DMS79 (cell line): ENCODE measurements around the gene ATG16L2.
"Not testable (repeated sequence)": the region's sequence is repeated elsewhere in the genome, so short reads cannot be mapped to it uniquely, and the experiment has no call there.

Source experiments
- DNase-seq: peaks from one replicate; lab custom pipeline; 2025; lab: John Stamatoyannopoulos, UW

ATG16L2 gene

DNA sequence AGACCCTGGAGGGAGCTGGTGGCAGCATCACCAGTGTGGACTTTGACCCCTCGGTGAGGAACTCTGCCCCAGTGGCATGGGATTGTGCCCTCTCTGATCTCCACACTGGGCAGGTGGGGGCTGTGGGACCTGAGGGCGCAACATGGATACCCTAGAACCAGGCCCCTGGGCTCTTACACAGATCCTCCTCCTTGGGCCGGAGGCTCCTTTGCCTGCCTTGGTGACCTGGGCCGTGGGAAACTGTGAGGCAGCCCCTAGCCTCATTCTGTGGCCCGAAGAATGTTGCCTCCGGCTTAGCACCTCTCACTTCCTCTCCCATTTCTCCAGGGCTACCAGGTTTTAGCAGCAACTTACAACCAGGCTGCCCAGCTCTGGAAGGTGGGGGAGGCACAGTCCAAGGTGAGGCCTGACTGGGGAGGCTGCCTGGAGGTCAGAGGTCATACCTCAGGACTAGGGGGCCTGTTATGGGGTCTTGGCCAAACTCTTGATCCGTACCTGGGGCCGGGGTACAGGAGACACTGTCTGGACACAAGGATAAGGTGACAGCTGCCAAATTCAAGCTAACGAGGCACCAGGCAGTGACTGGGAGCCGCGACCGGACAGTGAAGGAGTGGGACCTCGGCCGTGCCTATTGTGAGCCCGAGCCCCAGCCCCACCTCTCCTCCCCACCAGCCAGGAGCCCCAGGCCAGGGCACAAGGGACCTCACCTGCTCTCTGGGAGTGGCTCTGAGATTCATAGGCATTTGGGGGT is 12.2 kb downstream of the ATG16L2 start:
- DNase-seq, result no peak

DNA sequence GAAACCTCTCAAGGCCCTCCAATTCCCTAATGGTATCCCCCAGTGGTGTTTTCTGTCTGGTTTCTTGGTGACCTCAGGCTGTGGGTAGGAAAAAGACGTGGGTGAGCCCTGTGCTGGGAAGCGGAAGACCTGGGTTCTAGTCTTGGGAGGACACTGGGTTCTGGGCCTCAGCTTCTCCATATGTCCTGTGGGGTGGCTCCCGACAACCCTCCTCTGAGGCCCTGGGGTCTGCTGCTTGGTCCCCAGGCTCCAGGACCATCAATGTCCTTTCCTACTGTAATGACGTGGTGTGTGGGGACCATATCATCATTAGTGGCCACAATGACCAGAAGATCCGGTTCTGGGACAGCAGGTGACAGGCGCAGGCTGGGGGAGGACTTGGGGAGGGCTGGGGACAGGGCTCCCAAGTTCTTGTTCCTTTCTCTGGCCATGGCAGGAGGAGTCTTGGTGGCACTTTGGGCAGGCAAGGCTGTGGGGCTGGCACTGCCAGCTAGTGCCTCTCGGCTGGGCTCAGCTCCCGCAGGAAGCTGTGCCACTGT is 12.8 kb downstream of the ATG16L2 start:
- no peak for DNase-seq

DNA sequence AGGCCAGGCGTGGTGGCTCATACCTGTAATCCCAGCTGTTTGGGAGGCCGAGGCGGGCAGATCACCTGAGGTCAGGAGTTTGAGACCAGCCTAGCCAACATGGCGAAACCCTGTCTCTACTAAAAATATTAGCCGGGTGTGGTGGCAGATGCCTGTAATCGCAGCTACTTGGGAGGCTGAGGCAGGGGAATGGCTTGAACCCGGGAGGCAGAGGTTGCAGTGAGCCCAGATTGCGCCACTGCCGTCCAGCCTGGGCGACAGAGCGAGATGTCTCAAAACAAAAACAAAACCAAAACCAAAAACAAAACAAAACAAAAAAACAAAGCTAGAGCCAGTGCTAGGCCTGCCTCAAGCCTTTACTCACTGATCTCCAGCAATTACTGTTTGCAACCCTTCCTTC is 13.4 kb downstream of the ATG16L2 start:
- not testable (repeated sequence) for DNase-seq

DNA sequence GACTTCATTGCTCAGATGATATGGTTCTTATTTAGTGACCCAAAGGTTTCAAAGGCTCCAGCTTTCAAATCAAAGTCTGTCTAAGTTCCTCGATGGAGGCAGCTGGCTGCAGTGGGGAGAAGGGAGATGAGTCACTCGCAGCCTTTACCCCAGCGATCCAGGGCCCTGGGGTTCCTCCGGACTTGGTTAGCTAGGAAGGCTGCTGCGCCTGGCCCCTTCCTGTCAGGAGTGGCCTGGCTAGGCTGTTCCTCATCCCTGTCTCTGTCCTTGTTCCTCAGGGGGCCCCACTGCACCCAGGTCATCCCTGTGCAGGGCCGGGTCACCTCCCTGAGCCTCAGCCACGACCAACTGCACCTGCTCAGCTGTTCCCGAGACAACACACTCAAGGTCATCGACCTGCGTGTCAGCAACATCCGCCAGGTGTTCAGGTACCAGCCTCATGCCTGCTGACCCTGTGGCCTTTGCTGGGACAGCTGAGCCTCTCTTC is 13.9 kb downstream of the ATG16L2 start:
- DNase-seq, result no peak

DNA sequence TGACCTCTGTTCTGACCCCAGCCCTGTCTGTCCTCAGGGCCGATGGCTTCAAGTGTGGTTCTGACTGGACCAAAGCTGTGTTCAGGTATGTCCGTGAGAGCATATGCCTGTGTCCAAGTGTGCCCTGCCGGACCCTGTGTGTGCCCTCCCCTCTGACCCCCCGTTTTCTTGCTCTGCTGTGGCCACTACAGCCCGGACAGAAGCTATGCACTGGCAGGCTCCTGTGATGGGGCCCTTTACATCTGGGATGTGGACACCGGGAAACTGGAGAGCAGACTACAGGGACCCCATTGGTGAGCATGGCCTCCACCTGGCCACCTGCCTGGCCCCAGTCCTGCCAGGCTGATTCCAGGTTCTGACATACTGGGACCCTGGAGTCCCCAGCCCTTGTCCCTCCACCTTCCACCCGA is 14.5 kb downstream of the ATG16L2 start:
- DNase-seq, result no peak

DNA sequence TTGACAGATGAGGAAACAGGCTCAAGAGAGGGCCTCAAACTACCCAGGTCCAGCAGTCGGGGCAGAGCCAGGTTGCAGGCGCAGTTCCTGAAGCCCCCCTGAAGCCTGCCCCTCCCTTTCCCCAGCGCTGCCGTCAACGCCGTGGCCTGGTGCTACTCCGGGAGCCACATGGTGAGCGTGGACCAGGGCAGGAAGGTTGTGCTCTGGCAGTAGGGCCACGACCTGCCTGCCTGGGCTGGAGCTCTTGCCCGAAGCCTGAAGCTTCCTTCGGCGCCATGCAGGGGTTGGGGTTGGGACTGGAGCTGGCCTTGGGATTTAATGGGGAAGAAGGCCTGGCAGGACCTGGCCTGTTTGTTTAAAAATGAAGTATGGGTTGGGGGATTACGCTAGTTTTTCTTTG is 15.0 kb downstream of the ATG16L2 start:
- no peak for DNase-seq

DNA sequence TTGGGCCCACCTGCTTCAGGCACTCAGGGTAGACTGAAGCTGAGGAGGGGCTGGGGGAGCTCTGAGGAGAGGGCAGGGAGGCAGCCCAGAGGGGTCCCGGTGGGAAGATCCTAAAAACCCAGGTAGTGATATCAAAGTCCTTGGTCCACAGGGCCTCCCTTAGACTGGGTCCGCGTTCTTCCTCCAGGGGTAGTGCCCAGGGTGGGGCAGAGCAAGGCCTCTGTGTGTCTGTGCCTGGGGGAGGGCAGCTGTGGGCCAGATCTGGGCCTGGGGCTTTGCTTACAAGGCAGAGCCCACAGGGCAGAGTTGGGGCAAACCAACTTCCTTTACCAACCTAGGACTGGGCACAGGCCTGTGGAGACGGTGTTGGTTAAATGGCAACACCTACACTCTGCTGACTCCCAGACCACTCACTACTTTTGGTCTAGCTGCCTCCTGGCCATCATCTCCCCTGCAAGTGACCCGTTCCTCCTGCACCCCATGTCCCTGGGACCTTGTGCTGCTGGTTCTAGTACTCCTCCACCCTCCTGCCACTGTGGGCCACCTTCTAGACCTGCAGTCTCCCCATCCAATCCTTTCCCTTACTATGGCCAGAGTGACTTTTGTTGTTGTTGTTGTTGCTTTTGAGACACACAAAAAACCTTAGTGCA is 15.8 kb downstream of the ATG16L2 start:
- no peak for DNase-seq

DNA sequence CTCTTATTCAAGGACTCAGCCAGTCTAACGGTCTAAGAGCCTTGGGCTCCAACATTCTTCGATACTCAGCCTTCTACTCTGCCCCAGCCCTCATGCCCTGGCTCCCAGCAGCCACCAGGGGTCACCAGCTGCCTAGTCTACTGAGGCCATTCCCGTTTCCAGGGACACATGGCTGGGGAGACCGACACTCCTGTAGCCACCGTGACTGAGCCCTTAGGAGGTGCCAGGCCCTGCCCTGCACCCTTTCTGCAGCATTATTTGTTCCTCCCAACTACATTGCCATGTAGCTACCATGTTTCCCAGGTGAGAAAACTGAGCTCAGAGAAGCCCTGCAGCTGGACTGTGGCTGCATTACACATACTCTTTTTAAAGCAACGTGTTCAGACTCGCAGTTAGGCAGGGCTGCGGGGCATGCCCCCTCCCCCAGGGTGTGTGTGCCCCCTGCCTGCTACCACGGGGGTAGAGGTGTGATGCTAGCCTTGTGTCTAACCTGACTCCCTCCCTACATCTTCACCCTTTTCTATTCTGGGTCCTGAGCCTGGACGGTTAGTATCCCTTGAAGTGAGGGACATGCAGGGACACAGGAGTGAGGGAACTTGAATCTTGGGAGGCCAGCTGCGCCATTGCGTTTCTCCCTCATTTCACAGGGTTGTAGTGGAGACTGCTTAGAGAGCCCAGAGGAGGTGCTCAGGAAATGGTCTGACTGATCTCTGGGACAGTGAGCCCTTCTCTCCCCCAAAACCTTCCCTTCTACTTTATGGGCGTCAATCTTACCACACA is 17.5 kb downstream of the ATG16L2 start:
- peak; percentile 69 for DNase-seq

DNA sequence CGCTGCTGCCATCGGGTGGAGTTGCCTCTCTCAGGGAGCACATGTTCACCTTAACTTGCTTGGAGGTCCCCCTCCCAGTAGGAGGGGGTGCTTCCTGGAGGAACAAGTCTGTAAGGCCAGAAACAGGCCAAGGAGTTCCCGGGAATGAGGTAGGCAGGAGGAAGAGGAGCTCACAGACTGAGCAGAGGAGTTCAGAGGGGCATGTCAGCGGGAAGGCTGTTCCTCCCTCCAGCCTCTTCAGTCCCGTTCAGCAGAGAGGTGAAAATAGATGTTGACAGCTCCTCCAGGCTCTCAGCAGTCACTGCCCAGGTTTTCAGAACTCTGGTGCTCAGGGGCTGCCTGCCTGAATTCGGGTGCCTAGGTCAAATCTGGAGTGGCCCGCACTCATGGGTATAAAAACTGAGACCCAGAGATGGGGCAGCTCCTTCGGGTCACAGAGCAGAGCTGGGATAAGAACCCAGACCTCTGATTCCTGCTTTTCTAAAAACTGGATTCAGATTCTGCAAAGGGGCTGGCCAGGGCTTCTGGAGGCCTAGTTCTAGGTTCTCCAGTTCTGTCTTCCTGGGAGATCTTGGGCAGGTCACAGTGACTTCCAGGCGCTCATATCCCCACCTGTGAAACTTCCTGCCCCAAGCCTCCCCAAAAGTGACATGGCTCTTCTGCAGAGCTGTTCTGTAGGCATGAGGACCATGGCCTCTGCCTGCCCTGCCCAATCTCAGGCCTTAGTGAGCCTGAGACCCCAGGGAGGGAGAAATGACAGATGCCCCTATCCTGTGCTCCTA is 18.3 kb downstream of the ATG16L2 start:
- no peak for DNase-seq

DNA sequence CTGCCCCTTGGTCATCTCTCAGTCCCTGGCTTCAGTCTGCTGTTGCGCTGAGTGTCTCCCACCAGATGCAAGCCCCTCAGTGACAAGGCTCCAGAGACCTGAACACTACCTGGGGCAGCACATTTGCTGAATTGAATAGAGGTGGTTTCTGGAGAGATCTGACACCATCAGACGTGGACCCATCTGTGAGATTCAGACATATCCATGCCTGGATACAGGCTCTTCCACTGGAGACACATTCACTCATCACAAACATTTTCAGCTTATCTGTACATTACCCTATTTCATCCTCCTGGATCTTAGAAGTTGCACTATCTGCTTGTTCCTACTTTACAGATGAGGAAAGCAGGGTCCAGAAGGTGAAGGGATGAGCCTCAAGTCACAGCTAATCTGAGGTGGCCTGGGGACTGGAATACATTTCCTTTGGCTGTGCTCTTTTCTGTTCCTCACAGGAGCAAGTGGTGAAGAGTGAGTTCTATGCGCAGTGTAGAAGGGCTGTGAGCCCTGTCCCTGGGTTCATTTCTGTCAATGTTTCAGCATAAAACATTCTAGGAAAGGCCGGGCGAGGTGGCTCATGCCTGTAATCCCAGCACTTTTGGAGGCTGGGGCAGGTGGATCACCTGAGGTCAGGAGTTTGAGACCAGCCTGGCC is 19.0 kb downstream of the ATG16L2 start:
- no peak for DNase-seq

DNA sequence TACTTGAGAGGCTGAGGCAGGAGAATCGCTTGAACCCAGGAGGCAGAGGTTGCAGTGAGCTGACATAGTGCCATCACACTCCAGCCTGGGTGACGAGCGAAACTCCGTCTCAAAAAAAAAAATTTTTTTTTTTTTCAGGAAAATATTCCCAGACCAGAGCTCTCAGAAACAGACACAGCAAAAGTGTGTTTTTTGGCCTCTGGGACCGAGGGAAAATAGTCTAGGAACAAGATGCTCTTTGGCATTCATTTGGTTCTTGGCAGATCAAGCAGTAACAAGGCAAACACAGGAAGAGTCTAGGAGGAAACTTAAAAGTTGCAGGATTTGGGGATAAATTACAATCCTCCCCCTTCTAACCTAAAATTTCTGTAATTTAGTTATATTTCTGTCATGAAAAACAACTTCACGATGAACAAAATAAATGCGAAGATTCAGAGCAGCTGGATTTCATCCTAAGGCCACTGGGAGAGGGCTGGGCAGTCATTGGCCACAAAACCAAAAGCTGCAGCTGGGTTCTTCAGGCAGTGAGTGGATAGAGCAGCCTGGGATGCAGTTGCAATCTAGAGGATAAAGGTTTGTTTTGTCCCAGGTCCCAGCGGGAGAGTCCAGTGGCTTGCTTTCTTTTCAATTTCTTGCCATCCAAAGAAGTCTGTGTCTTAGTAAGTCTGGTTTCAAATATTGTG is 19.7 kb downstream of the ATG16L2 start:
- no peak for DNase-seq

DNA sequence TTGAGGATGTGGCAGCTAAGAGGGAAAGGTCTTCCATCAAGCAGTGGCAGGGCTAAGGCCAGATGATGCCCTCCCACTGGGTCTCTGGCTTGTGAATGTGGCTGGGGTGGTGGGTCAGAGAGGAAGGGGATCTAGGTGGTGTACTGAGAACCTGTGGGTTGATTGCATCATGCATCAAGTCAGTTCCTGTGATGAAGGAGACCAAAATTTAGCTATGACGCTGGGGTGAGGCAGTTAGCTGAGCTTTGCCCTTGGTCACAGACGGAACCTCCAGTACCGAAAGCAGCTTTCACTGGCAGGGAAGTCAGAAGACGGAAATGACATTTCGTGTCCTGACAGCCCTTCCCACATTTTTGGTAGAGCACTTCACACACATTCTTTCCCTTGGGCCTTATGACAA is 20.7 kb downstream of the ATG16L2 start:
- no peak for DNase-seq

DNA sequence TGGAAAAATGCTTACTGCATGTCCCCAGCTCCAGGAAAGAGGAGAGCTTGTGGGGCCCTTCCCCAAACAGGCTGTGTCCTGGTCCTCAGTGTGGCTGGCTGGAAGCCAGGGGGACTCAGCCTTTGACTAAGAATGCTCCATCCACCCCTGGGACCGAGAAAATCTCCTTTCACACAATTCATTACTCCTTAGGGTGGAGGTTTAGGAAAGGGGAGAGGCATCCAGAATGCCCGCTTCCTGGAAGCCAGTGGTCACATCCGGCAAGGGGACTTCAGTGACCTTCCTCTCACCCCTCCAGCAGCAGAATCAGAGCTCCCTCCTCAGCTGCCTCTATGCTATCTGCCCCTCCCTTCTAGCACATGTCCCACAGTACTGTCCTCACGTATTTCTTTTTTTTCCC is 21.9 kb downstream of the ATG16L2 start:
- DNase-seq, result no peak

DNA sequence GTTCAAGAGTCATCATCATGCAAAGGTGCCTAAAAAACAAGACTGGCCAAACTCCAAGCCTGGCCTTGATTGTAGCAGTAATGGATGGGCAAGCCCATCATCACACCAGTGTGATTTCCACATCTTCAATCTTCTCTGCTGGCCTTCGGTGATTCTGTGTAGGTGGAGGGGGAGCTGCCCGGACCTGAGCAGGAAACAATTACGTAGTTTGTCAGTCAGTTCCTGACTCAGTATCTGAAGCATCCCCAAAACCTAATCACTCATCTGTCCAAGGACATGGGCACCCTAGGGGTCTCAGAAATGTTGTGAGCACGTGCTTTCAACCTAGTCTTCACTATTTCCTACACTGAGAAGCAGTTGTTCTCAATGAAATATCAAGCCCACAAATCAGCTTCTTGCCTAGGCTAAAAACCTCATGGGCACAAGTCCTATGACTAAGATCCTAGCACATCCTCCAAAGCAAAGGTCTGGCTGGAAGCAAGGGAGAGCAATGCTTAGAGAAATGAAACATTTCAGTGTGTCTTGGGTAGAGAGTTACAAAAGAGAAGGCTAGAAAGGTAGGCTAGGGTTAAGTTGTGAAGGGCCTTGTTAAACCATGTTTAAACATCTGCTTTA is 24.6 kb downstream of the ATG16L2 start:
- no peak for DNase-seq

DNA sequence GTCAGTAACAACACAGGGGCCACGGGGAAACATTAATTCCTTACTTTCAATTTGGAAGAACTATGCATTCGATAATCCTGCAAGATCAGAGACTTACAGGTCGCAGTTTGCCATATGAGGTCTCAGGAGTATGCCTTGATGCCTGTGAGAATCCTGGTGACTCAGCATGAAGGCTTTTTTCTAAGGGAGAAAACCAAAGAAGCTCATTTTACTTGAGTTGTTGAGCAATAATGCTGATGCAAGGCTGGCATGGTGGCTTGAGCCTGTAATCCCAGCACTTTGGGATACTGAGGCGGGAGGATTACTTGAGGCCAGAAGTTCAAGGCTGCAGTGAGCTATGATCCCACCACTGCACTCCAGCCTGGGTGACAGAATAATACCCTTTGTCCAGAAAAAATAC is 26.6 kb downstream of the ATG16L2 start:
- no peak for DNase-seq

DNA sequence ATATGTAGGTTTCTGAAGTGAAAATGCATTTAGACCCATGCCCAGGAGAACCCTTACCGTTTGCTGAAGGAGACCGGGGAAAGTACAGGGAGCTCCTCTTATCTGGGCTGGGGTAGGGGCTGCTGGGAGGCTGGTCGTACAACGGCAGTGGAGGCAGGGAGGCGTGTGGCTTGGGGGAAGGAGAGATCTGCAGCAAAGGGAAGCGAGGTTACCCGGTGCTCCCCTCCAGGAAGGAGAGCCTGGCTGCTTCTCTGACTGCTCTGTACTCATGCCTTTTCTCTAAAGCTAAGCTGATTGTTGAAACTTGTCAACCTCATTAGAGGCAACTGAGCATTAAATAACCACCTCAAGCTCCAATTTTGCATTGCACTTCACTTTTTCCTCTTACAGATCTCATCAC is 27.2 kb downstream of the ATG16L2 start:
- DNase-seq, result no peak

DNA sequence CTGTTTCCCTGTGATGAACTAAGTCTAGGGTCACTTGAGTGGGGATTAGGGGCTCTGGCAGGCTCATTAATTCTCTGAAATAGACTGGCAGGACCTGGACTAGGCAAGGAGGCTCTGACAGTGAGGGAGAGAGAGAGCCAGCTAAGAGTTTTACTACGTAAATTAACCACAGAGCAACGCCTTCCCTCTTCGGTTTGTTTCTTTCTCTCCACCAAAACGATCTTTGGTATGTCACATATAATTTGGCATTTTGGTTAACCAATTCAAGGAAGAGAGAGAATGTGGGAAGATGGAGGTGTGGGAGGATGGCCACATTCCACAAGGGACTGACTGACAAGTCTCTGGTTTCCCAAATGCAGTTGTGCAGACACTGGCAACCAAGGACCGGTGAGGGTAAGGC is 27.9 kb downstream of the ATG16L2 start:
- no peak for DNase-seq

DNA sequence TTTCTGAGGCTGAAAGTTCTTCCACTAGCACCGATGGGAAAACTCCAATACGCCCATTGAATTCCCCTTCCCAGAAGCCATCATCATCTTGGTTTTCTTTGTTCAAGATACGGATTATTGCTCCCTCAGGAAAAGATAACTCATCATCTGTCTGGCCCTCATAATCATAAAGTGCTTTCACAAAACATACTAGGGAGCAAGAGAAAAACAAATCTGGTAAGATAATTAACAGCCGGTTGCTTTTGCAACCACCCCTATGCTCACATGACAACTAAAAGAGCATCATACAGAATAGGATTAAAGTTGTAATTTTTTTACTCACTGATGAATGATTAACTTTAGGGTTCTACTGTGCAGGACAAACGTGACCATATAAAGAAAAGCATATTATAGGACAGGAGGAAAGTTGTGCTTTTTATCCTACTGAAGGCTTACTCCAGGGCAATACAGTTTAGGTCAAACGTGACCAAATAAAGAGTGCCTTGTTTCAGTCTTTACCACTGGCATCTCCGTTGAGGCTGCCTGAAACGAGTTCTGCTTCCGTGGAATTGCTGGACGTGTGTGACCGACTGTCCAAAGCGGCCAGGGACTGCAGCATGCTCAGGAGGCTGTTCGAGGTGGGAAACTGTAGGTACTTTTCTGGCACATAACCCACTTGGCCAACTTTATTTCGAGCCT is 28.6 kb downstream of the ATG16L2 start:
- DNase-seq, result no peak

DNA sequence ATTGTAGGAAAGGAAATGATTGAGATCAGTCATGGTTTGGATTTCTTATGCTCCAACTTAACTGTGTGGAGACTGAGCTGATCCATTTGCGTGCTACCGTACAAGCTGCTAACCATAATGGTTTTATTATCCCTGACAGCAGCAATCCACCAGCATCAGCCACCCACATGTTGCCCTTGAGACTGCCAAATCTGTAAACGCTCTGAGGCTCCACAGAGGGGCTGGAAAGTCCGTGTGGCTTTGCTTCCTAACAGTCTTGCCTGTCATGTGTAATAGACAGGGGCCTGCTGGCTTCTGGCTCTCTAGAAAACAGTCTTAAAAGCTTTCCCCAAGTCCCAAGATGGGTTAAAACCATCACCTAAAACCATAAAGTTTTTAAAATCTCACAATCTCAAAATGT is 30.1 kb downstream of the ATG16L2 start:
- DNase-seq, result no peak
